CD4-positive, alpha-beta T cell treated with Interleukin-6 at 100 ng/mL for 8 hours (primary cell): ENCODE data around the gene DFFB.

Experiments
- DNase-seq: peaks from one replicate; pipeline ENCODE4 v3.0.0-alpha.2; 2020; ENCODE audit warnings: mixed read lengths, low spot score

DFFB gene

GRCh38 chr1:3896396-3897000 lies 39.2 kb downstream of the DFFB start:
- no peak for DNase-seq

- no peak for DNase-seq
Measured at GRCh38 chr1:3898475-3898735, 41.1 kb downstream of the DFFB start.

GRCh38 chr1:3898994-3899753 lies 41.9 kb downstream of the DFFB start:
- no peak for DNase-seq

- DNase-seq: no peak
Measured at GRCh38 chr1:3899754-3900149, 42.5 kb downstream of the DFFB start.

GRCh38 chr1:3900150-3900968 lies 43.1 kb downstream of the DFFB start, which contains the start of gene C1orf174:
TSS of gene C1orf174 (minus strand) at chr1:3900272. CDS start at chr1:3900186, 86 bp downstream.
- peak; percentile 98 for DNase-seq

GRCh38 chr1:3900969-3901529 lies 43.8 kb downstream of the DFFB start:
- peak; percentile 85 for DNase-seq

GRCh38 chr1:3902111-3902511 lies 44.8 kb downstream of the DFFB start:
- DNase-seq: peak; percentile 44

GRCh38 chr1:3902571-3903091 lies 45.4 kb downstream of the DFFB start:
- peak; percentile 26 for DNase-seq

- peak; percentile 26 for DNase-seq
Measured at GRCh38 chr1:3903141-3904005, 46.1 kb downstream of the DFFB start.

- DNase-seq: no peak
Measured at GRCh38 chr1:3904006-3904842, 46.9 kb downstream of the DFFB start.

- DNase-seq: no peak
Measured at GRCh38 chr1:3904843-3905185, 47.5 kb downstream of the DFFB start.

- no peak for DNase-seq
Measured at GRCh38 chr1:3905266-3905952, 48.1 kb downstream of the DFFB start.

- DNase-seq: no peak
Measured at GRCh38 chr1:3905953-3906671, 48.8 kb downstream of the DFFB start.

GRCh38 chr1:3906672-3907020 lies 49.4 kb downstream of the DFFB start:
- DNase-seq: no peak

- peak; percentile 18 for DNase-seq
Measured at GRCh38 chr1:3907031-3907534, 49.8 kb downstream of the DFFB start.

GRCh38 chr1:3907621-3908165 lies 50.4 kb downstream of the DFFB start:
- no peak for DNase-seq

GRCh38 chr1:3908886-3909517 lies 51.7 kb downstream of the DFFB start:
- no peak for DNase-seq

GRCh38 chr1:3909615-3910014 lies 52.3 kb downstream of the DFFB start:
- DNase-seq: no peak
